ENCODE measurements around the gene RILP. TPM values are rescaled to one million over a fixed set of nuclear protein-coding genes. Genes with fewer than 3 reads are reported as not detected.

RILP gene
- polyA plus RNA-seq, 1 donor (not counting 4 experiments of a cell fraction or from before 2014, with no cell fraction given), result 3.2 TPM

GRCh38 chr17:1646199-1646875 is 3.3 kb downstream of the RILP start:
- FAIRE-seq, result no peak
- H3K4me3 ChIP-seq (ENCODE audit: control insufficient read depth in 2 of 3, extremely low read depth in 1 of 3, insufficient read depth in 2 of 3, low read depth in 1 of 3, low read length in 3 of 3), result no peak overlapping the region
- dilution Hi-C loops (cut with MboI; ENCODE audit: extremely low pct_ligation_motif_present, low sequenced_read_pairs), result no loop called here
- no peaks in the 10 kb centered on the region for H3K79me2 ChIP-seq (ENCODE audit: control insufficient read depth, insufficient read depth, low read length)
- no peak overlapping the region for H3K27ac ChIP-seq (ENCODE audit: control insufficient read depth, insufficient read depth, low read length)
- H4K20me1 ChIP-seq (ENCODE audit: control insufficient read depth, extremely low read depth, insufficient read depth, low read length), result peaks cover 2% of the 10 kb centered on the region
- no peaks in the 10 kb centered on the region for H3K27me3 ChIP-seq (ENCODE audit: control insufficient read depth, extremely low read depth, insufficient read depth, low read length)
- H2AFZ ChIP-seq (ENCODE audit: control insufficient read depth, low read length), result no peak overlapping the region
- no peaks in the 10 kb centered on the region for H3K9me1 ChIP-seq (ENCODE audit: control insufficient read depth, extremely low read depth, insufficient read depth, low read length)
- H3K4me1 ChIP-seq (ENCODE audit: control insufficient read depth, extremely low read depth, insufficient read depth, low read length), result peaks cover 33% of the 10 kb centered on the region
- no peaks in the 10 kb centered on the region for H3K9me3 ChIP-seq (ENCODE audit: control insufficient read depth, low read depth, low read length)
- H3K4me2 ChIP-seq (ENCODE audit: control insufficient read depth, extremely low read depth, insufficient read depth, low read depth, low read length), result no peak overlapping the region
- TF ChIP-seq CTCF (optimal IDR thresholded peaks at IDR 0.05 in 1 of 3, IDR thresholded peaks at IDR 0.05 in 1 of 3, conservative IDR thresholded peaks at IDR 0.05 in 1 of 3; ENCODE audit: extremely low read depth in 1 of 3, insufficient read depth in 2 of 3, low read length in 3 of 3) (no peak), EZH2 (IDR thresholded peaks at IDR 0.05; ENCODE audit: low read length) (no peak)
- H3K36me3 ChIP-seq (ENCODE audit: control insufficient read depth in 2 of 2, extremely low read depth in 1 of 2, insufficient read depth in 2 of 2, low read length in 2 of 2), result peaks cover 8 to 10% of the 10 kb centered on the region in 2 experiments
- no peak overlapping the region for H3K9ac ChIP-seq (ENCODE audit: control insufficient read depth, extremely low read depth, insufficient read depth, low read length)
- DNase-seq (ENCODE audit: low read depth, low spot score), result no peak

- no peaks in the 10 kb centered on the region for H3K9me3 ChIP-seq (ENCODE audit: control insufficient read depth, low read depth, low read length)
- no peak within 1 kb of the TSS for H2AFZ ChIP-seq (ENCODE audit: control insufficient read depth, low read length)
- peaks cover 0 to 1% of the 10 kb centered on the region in 2 experiments for H3K36me3 ChIP-seq (ENCODE audit: control insufficient read depth in 2 of 2, extremely low read depth in 1 of 2, insufficient read depth in 2 of 2, low read length in 2 of 2)
- no peaks in the 10 kb centered on the region for H3K79me2 ChIP-seq (ENCODE audit: control insufficient read depth, insufficient read depth, low read length)
- H3K9me1 ChIP-seq (ENCODE audit: control insufficient read depth, extremely low read depth, insufficient read depth, low read length), result no peaks in the 10 kb centered on the region
- no peaks in the 10 kb centered on the region for H4K20me1 ChIP-seq (ENCODE audit: control insufficient read depth, extremely low read depth, insufficient read depth, low read length)
- peaks cover 31% of the 10 kb centered on the region for H3K4me1 ChIP-seq (ENCODE audit: control insufficient read depth, extremely low read depth, insufficient read depth, low read length)
- dilution Hi-C loops (cut with MboI; ENCODE audit: extremely low pct_ligation_motif_present, low sequenced_read_pairs), result no loop called here
- H3K9ac ChIP-seq (ENCODE audit: control insufficient read depth, extremely low read depth, insufficient read depth, low read length), result no peak within 1 kb of the TSS
- TF ChIP-seq CTCF (optimal IDR thresholded peaks at IDR 0.05 in 1 of 3, IDR thresholded peaks at IDR 0.05 in 1 of 3, conservative IDR thresholded peaks at IDR 0.05 in 1 of 3; ENCODE audit: extremely low read depth in 1 of 3, insufficient read depth in 2 of 3, low read length in 3 of 3), result no peak
- TF ChIP-seq EZH2 (IDR thresholded peaks at IDR 0.05; ENCODE audit: low read length), result no peak
- no peaks in the 10 kb centered on the region for H3K27me3 ChIP-seq (ENCODE audit: control insufficient read depth, extremely low read depth, insufficient read depth, low read length)
- peak within 1 kb of the TSS; percentile 67 for H3K4me2 ChIP-seq (ENCODE audit: control insufficient read depth, extremely low read depth, insufficient read depth, low read depth, low read length)
- FAIRE-seq (no peak), DNase-seq (ENCODE audit: low read depth, low spot score) (no peak)
- H3K4me3 ChIP-seq (ENCODE audit: control insufficient read depth in 2 of 3, extremely low read depth in 1 of 3, insufficient read depth in 2 of 3, low read depth in 1 of 3, low read length in 3 of 3), result no peak within 1 kb of the TSS
- H3K27ac ChIP-seq (ENCODE audit: control insufficient read depth, insufficient read depth, low read length), result no peak within 1 kb of the TSS
Measured at GRCh38 chr17:1645207-1646171, 4.2 kb downstream of the RILP start, which contains the start of gene SCARF1. SCARF1 (minus strand) TSS chr17:1645732; CDS start chr17:1645697, 35 bp downstream.

All from keratinocyte (primary cell).